DND-41 (cell line): ENCODE measurements around the gene ABCC8.

Experiments used
- EZH2 ChIP-seq: IDR thresholded peaks from 3 replicates; pipeline ENCODE4 v1.6.1; 2012; ENCODE audit warnings: borderline replicate concordance, low read depth, mild to moderate bottlenecking, moderate library complexity, low read length, inconsistent platforms; ENCODE audit not compliant: severe bottlenecking
- TF ChIP-seq, protein P1 (sequence below): IDR thresholded peaks from 2 replicates; pipeline ENCODE4 v1.5.1; 2012; ENCODE audit warnings: borderline replicate concordance, low read length, moderate library complexity, mild to moderate bottlenecking; ENCODE audit not compliant: poor library complexity, severe bottlenecking; ENCODE audit errors: extremely low read depth

- TF ChIP-seq, protein P1, sequence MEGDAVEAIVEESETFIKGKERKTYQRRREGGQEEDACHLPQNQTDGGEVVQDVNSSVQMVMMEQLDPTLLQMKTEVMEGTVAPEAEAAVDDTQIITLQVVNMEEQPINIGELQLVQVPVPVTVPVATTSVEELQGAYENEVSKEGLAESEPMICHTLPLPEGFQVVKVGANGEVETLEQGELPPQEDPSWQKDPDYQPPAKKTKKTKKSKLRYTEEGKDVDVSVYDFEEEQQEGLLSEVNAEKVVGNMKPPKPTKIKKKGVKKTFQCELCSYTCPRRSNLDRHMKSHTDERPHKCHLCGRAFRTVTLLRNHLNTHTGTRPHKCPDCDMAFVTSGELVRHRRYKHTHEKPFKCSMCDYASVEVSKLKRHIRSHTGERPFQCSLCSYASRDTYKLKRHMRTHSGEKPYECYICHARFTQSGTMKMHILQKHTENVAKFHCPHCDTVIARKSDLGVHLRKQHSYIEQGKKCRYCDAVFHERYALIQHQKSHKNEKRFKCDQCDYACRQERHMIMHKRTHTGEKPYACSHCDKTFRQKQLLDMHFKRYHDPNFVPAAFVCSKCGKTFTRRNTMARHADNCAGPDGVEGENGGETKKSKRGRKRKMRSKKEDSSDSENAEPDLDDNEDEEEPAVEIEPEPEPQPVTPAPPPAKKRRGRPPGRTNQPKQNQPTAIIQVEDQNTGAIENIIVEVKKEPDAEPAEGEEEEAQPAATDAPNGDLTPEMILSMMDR: no peak
- no peak for TF ChIP-seq EZH2
These were observed 48.4 kb downstream of the ABCC8 start for GRCh38 chr11:17428261-17428660.
